Measurements from ENCODE around the gene WDR33. TPM values are rescaled to one million over a fixed set of nuclear protein-coding genes. Genes with fewer than 3 reads are reported as not detected.

Gene WDR33
- total and polyA plus RNA-seq, 2 of the 4 experiments (the other 2 are of a cell fraction) = 19.6 to 41.2 TPM

DNA sequence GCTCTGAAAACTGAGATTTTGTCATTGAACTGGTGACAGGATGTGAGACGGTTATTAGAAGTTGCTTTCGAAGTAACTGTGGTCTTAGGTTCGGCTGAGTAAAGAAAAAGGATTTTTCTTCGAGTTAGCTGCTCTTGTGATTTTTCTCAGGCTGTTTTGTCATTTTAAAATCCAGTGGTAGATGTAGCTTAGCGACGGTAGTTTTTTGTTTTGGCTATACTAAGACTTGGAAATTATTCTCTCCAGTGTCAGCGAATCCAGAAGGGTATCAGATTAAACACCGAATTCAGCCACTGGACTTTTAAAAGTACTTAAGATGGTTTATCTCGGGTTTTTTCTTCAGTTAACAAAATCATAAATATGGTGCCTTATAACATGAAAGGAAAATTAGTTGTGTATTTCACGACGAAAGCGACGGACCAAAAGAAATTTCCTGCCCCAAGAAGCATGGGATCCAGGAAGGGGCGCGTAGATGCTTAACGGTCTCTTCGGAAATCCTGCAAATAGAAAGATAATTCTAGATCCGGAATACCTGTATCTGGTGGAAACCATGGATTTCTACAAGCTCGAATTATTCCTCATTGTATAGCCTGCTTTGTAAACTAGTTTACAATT lies 108.5 kb downstream of the WDR33 start (continued):
- TF ChIP-seq RCOR1 (IDR thresholded peaks at IDR 0.05; ENCODE audit: insufficient replicate concordance, low read length) (no peak), CHD1 (IDR thresholded peaks at IDR 0.05; ENCODE audit: low read depth, low read length) (no peak)

DNA sequence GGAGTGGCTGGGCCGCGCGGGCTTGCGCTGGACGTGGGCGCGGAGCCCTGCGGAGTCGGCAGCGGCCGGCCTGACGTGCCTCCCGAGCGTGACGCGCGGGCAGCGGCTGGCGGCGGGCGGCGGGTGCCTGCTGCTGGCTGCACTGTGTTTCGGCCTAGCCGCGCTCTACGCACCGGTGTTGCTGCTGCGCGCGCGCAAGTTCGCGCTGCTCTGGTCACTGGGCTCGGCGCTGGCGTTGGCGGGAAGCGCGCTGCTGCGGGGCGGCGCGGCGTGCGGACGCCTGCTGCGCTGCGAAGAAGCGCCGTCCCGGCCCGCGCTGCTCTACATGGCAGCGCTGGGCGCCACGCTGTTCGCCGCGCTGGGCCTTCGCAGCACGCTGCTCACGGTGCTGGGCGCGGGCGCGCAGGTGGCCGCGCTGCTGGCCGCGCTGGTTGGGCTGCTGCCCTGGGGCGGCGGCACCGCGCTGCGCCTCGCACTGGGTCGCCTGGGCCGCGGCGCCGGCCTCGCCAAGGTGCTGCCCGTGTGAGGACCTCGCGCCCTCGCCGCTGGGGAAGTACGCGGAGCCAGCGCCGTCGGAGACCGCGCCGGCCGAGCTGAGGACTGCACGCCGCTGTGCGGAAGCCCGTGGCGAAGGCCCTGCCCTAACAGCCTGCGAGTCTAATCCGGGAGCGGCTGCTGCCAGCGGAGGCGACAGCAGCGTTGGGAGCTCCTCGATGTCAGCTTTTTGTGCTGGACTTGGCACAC lies 109.1 kb downstream of the WDR33 start:
- H3K4me1 ChIP-seq (ENCODE audit: control insufficient read depth, insufficient read depth, low read length) = peaks cover 8% of the 10 kb centered on the region
- WGBS, 2 experiments (ENCODE audit: extremely low coverage in 2 of 2, insufficient read length in 1 of 2) = 1% methylated on average over 83 of the region's 108 CpGs; no CpG with 5 or more reads in 1 of the 2 experiments
- H4K8ac ChIP-seq (ENCODE audit: low read depth in 2 of 2, low read length in 2 of 2) = peak overlapping the region; percentile 25 to 53; a peak in 3 of 4 replicates
- H3K4ac ChIP-seq (ENCODE audit: low read depth, low read length) = peak overlapping the region; percentile 78
- H4K20me1 ChIP-seq (ENCODE audit: insufficient read depth, low read length) = peaks cover 11% of the 10 kb centered on the region; the same call in 1 of the 2 replicates
- peak overlapping the region; percentile 88 for H3K23ac ChIP-seq (ENCODE audit: low read depth, low read length)
- DNase-seq (peak; percentile 66), ATAC-seq (ENCODE audit: low read depth) (peak; percentile 71)
- H4K5ac ChIP-seq (ENCODE audit: low read depth, low read length) = peak overlapping the region; percentile 95; the same call in 1 of the 2 replicates
- no peak overlapping the region for H2BK120ac ChIP-seq (ENCODE audit: low read depth, low read length)
- peak overlapping the region; percentile 80 for H3K27ac ChIP-seq (ENCODE audit: insufficient read depth, low read length)
- POLR2A ChIA-PET (ENCODE audit: unreplicated experiment) = interaction anchor here (0.6 kb wide), 1 partner anchor 153 kb away, joined by 6 read pairs; no protein-coding TSS in a partner anchor
- peak overlapping the region; percentile 37; the same call in 1 of the 2 replicates for H2AK5ac ChIP-seq (ENCODE audit: low read depth, low read length)
- H3K56ac ChIP-seq (ENCODE audit: extremely low read depth, insufficient read depth, low read length) = peak overlapping the region; percentile 76; the same call in 1 of the 2 replicates
- peak overlapping the region; percentile 84 for H3K18ac ChIP-seq (ENCODE audit: low read depth, low read length)
- H3K9ac ChIP-seq (ENCODE audit: low read depth, low read length) = peak overlapping the region; percentile 98
- peak overlapping the region; percentile 69 for H3K14ac ChIP-seq (replicated peaks; ENCODE audit: low read depth, low read length)
- BruUV-seq (replicated peaks) = no TSS peak
- H2BK15ac ChIP-seq (ENCODE audit: low read depth, low read length) = no peak overlapping the region
- peaks cover 14 to 50% of the 10 kb centered on the region in 2 experiments for H3K79me1 ChIP-seq (ENCODE audit: low read depth in 1 of 2, low read length in 2 of 2)
- intact Hi-C loops (cut with micrococcal nuclease) (loop anchor here (1.0 to 10.0 kb wide), 2 partner anchors 158 to 177 kb away; partner anchors contain the start of gene IWS1), dilution Hi-C loops (cut with HindIII; ENCODE audit: low sequenced_read_pairs, unreplicated experiment) (no loop called here), in situ Hi-C loops (cut with MboI; ENCODE audit: low sequenced_read_pairs) (no loop called here)
- CTCF ChIA-PET = interaction anchor here (0.6 kb wide), 1 partner anchor 47 kb away, joined by 3 read pairs; no protein-coding TSS in a partner anchor
- H3K4me2 ChIP-seq (ENCODE audit: low read depth, low read length) = peak overlapping the region; percentile 99
- no peaks in the 10 kb centered on the region for H3K27me3 ChIP-seq (ENCODE audit: control insufficient read depth, insufficient read depth, low read length)
- peak overlapping the region; percentile 85 for H3K4me3 ChIP-seq (ENCODE audit: insufficient read depth, low read depth, low read length)
- no peak overlapping the region for H2BK20ac ChIP-seq (ENCODE audit: low read depth, low read length)
- peak overlapping the region; percentile 93 for H2AK9ac ChIP-seq (replicated peaks; ENCODE audit: low read depth, low read length, poor library complexity)
- H2AFZ ChIP-seq (replicated peaks; ENCODE audit: low read length, poor library complexity) = peak overlapping the region; percentile 99
- no peaks in the 10 kb centered on the region for H3K9me3 ChIP-seq (ENCODE audit: control insufficient read depth, insufficient read depth, low read length)
- peaks cover 15% of the 10 kb centered on the region; the same call in 1 of the 2 replicates for H3K9me1 ChIP-seq (ENCODE audit: insufficient read depth, low read length)
- H4K91ac ChIP-seq (ENCODE audit: insufficient read depth, low read depth, low read length) = peak overlapping the region; percentile 50; the same call in 1 of the 2 replicates
- peak overlapping the region; percentile 85 for H2BK5ac ChIP-seq (ENCODE audit: low read depth, low read length, poor library complexity, severe bottlenecking)
- H3K36me3 ChIP-seq (ENCODE audit: control insufficient read depth, insufficient read depth, low read length) = peaks cover 13% of the 10 kb centered on the region
- TF ChIP-seq CEBPB (IDR thresholded peaks at IDR 0.05; ENCODE audit: low read depth, low read length) (no peak), RAD21 (IDR thresholded peaks at IDR 0.05; ENCODE audit: low read length) (peak; percentile 39), RCOR1 (IDR thresholded peaks at IDR 0.05; ENCODE audit: insufficient replicate concordance, low read length) (no peak), BHLHE40 (IDR thresholded peaks at IDR 0.05; ENCODE audit: low read depth, low read length) (no peak), MAZ (IDR thresholded peaks at IDR 0.05; ENCODE audit: borderline replicate concordance, low read depth, low read length) (0 out of 2 replicates have a peak, but pooled peaks have one; percentile 10), POLR2A (IDR thresholded peaks at IDR 0.05; ENCODE audit: low read depth, low read length) (no peak), MAFK (IDR thresholded peaks at IDR 0.05; ENCODE audit: low read depth, low read length) (no peak), CHD1 (IDR thresholded peaks at IDR 0.05; ENCODE audit: low read depth, low read length) (no peak; the same call in 1 of the 2 replicates), RFX5 (IDR thresholded peaks at IDR 0.05; ENCODE audit: low read depth, low read length) (no peak), MXI1 (IDR thresholded peaks at IDR 0.05; ENCODE audit: borderline replicate concordance, low read depth, low read length) (peak; percentile 57; the same call in 1 of the 2 replicates)
- TF ChIP-seq, protein P1, sequence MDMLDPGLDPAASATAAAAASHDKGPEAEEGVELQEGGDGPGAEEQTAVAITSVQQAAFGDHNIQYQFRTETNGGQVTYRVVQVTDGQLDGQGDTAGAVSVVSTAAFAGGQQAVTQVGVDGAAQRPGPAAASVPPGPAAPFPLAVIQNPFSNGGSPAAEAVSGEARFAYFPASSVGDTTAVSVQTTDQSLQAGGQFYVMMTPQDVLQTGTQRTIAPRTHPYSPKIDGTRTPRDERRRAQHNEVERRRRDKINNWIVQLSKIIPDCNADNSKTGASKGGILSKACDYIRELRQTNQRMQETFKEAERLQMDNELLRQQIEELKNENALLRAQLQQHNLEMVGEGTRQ (IDR thresholded peaks at IDR 0.05; ENCODE audit: low read depth, low read length) = 0 out of 2 replicates have a peak, but pooled peaks have one; percentile 2
- TF ChIP-seq, protein P2, sequence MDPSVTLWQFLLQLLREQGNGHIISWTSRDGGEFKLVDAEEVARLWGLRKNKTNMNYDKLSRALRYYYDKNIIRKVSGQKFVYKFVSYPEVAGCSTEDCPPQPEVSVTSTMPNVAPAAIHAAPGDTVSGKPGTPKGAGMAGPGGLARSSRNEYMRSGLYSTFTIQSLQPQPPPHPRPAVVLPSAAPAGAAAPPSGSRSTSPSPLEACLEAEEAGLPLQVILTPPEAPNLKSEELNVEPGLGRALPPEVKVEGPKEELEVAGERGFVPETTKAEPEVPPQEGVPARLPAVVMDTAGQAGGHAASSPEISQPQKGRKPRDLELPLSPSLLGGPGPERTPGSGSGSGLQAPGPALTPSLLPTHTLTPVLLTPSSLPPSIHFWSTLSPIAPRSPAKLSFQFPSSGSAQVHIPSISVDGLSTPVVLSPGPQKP (IDR thresholded peaks at IDR 0.05; ENCODE audit: borderline replicate concordance, low read depth, low read length) = no peak
